GM21825 (cell line): ENCODE measurements around the gene MMUT.
"Not testable (repeated sequence)": the region's sequence is repeated elsewhere in the genome, so short reads cannot be mapped to it uniquely, and the experiment has no call there.

ENCODE experiments used
- ATAC-seq: cut with Tn5 transposase; IDR thresholded peaks from one replicate; pipeline ENCODE4 v1.9.1; 2021; ENCODE audit warnings: mild to moderate bottlenecking, moderate library complexity; ENCODE audit not compliant: unreplicated experiment

The MMUT gene

GRCh38 chr6:49462927-49463611 lies at the start of gene MMUT, which contains the start of gene CENPQ:
TSS of gene MMUT (minus strand) at chr6:49463253. CDS start at chr6:49459466, 3,787 bp downstream.
TSS of gene CENPQ (plus strand) at chr6:49463370. CDS start at chr6:49470177, 6,807 bp downstream.
- ATAC-seq = peak; percentile 99

- no peak for ATAC-seq
Observed at GRCh38 chr6:49509342-49509741, 46.3 kb upstream of the MMUT start.

- ATAC-seq = no peak
Observed at GRCh38 chr6:49506569-49507111, 43.6 kb upstream of the MMUT start.

GRCh38 chr6:49504666-49505065 lies 41.6 kb upstream of the MMUT start:
- ATAC-seq = no peak

- no peak for ATAC-seq
Observed at GRCh38 chr6:49499623-49500022, 36.6 kb upstream of the MMUT start, which contains the start of gene GLYATL3. TSS of gene GLYATL3 (plus strand) at chr6:49499923. CDS start at chr6:49511991, 12,068 bp downstream.

- ATAC-seq = no peak
Observed at GRCh38 chr6:49499126-49499525, 36.1 kb upstream of the MMUT start.

- ATAC-seq = no peak
Observed at GRCh38 chr6:49497304-49497703, 34.3 kb upstream of the MMUT start.

GRCh38 chr6:49490633-49491032 lies 27.6 kb upstream of the MMUT start:
- ATAC-seq = no peak

DNA sequence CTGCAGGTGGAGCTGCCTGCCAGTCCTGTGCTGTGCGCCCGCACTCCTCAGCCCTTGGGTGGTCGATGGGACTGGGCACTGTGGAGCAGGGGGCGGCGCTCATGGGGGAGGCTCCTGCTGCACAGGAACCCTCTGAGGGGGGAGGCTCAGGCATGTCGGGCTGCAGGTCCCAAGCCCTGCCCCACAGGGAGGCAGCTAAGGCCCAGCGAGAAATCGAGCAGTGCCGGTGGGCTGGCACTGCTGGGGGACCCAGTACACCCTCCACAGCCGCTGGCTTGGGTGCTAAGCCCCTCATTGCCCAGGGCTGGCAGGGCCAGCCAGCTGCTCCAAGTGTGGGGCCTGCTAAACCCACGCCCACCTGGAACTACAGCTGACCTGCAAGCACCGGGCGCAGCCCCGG lies 20.3 kb upstream of the MMUT start:
- not testable (repeated sequence) for ATAC-seq

GRCh38 chr6:49481846-49482245 lies 18.8 kb upstream of the MMUT start:
- ATAC-seq = not testable (repeated sequence)

- ATAC-seq = no peak
Observed at GRCh38 chr6:49479308-49479970, 16.4 kb upstream of the MMUT start.

- not testable (repeated sequence) for ATAC-seq
Observed at GRCh38 chr6:49476564-49476963, 13.5 kb upstream of the MMUT start.

DNA sequence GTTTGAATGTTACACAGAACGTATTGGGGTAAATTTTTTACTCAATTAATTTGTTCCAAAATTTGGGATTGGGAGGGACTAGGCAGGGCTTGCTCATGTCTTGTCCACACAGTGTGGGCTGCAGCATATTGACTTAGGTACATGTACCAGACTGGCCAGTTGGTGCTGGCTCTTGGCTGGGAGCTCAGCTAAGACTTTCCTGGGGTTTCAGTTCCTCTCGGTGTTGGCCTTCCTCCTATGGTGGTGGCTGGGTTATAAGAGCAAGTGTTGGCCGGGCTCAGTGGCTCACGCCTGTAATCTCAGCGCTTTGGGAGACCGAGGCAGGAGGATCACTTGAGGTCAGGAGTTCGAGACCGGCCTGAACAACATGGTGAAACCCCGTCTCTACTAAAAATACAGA lies 5.0 kb upstream of the MMUT start:
- no peak for ATAC-seq

DNA sequence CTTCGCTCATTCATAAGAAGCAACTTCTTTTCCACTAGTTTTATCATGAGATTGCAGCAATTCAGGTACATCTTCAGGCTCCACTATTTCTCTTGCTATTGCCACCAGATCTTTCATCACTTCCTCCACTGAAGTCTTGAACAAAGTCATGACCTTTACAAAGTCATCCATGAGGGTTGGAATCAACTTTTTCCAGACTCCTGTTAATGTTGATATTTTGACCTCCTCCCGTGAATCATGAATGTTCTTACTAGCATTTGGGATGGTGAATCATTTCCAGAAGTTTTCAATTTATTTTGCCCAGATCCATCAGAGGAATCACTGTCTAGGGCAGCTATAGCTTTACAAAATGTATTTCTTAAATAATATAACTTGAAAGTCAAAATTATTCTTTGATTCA lies 1.6 kb upstream of the MMUT start:
- ATAC-seq = no peak

DNA sequence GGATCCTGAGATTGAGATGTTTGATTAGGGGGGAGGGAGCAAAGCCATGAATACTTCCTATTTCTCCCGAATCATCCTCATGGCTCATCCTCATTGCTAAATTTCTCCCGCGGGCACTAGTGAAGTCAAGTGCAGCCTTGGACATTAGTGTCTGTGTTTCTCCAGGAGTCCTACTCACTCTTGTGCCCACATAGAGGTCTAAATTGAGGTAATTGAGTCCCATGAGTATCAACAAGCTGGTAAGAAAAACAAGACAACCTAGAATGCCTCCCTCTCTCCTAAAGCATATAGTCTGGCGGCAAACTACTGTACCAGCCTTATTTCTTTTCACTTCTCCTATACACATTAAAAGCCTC lies 537 bp upstream of the MMUT start:
- peak; percentile 3 for ATAC-seq

DNA sequence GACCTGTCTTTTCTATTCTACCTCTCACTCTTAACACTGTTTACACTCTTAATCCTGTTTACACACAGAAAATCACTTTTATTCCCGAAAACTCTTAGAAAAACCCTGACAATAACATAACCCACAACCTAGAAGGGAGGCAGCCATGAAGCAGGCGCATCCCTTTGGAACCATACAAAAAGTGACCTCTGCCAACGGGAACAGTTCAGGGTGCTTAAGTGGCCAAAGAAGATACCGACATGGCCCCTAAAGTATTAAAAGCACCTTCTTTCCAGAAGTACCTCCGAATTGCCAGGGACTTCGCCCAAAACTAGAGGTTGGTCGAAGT lies 490 bp downstream of the MMUT start:
- peak; percentile 6 for ATAC-seq

GRCh38 chr6:49462071-49462470 lies 982 bp downstream of the MMUT start:
- no peak for ATAC-seq

DNA sequence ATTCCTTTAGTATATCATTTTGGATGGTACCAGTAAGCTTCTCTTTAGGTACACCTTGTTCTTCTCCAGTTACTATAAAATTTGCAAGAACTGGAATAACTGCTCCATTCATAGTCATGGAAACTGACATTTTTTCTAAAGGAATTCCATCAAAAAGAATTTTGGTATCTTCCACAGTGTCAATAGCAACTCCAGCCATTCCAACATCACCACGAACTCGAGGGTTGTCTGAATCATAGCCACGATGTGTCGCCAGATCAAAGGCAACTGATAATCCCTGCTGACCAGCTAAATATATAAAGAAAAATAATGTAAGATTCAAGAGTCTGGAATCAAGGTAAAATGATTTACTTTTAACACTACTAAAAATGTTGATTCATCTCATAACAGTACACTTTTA lies 5.3 kb downstream of the MMUT start:
- ATAC-seq = no peak

DNA sequence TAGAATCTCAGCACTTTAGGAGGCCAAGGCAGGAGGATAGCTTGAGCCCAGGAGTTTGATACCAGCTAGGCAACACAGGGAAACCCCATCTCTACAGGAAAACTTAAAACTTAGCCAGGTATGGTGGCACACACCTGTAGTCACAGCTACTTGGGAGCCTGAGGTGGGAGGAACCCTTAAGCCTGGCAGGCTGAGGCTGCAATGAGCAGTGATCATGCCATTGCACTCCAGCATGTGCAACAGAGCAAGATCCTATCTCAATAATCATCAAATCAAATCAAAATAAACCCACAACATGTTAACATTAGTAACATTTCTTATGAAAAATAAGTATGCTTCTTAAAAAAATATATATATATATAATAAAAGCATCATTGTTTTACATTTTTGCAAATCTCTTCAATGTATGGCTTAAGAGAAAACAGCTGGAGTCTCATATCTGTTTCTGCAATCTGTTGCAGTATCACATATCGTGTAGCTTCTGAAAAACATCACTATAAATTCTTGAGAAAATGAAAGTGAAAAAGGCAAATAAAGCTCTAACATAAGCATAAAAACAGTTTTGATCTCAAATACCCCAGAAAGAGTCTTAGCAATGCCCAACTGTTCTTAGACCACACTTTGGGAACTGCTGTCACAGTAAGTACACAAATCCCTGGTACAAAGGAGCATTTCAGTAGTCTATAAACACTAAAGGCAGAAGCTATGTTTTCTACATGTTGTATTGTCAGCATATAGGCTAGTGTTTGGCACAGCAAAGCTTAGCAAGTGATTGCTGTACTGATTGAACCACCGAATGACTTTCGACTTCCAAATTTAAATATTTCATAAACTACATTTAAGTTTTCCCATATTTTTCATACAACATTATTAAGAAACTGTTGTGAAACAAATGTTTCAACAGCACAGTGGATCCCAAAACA lies 8.0 kb downstream of the MMUT start:
- peak; percentile 79 for ATAC-seq

GRCh38 chr6:49453221-49453620 lies 9.8 kb downstream of the MMUT start:
- ATAC-seq = no peak

DNA sequence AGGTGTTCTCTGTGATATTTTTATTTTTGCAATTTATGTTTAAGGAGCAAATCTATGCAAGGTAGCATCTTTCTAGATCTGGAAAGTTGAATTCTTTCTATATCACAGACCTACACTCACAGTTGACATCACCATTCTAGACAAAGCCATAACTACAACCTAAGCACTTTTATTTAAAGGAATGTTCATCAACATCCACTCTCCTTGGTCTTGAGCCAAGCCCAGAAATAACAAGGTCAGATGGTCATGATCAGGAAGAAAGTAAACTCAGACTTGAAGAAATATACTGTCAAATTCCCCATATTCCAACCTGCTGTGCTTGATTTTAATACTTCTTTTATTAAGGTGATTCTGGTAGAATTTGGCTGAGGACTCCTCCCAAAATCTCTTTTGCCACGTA lies 32.2 kb downstream of the MMUT start:
- no peak for ATAC-seq
